GM12891 (cell line): ENCODE results near the gene ST6GALNAC3.

ENCODE experiments used
- POLR2A ChIP-seq: IDR thresholded peaks from 2 replicates; pipeline ENCODE4 v1.6.1; 2011; ENCODE audit warnings: low read depth, low read length, control low read depth
- POLR2AphosphoS5 ChIP-seq: IDR thresholded peaks from 2 replicates; pipeline ENCODE4 v1.6.1; 2011; ENCODE audit warnings: low read depth, low read length, control low read depth
- POU2F2 ChIP-seq: IDR thresholded peaks from 2 replicates; pipeline ENCODE4 v1.6.1; 2011; ENCODE audit warnings: low read depth, mild to moderate bottlenecking, control low read depth, low read length, moderate library complexity
- TAF1 ChIP-seq: IDR thresholded peaks from 2 replicates; pipeline ENCODE4 v1.6.1; 2011; ENCODE audit warnings: low read depth, low read length, control low read depth

GRCh38 chr1:76053021-76053420, 21.5 kb upstream of the ST6GALNAC3 start:
- TF ChIP-seq TAF1 (no peak), POLR2AphosphoS5 (no peak), POLR2A (no peak), POU2F2 (no peak)
